GM23248 (cell line): ENCODE results near the gene IFNAR2. TPM values are rescaled to one million over a fixed set of nuclear protein-coding genes. Genes with fewer than 3 reads are reported as not detected.

Source experiments
- DNase-seq: peaks from one replicate; pipeline ENCODE4 v3.0.0-alpha.2; 2015
- H2AFZ ChIP-seq: fragments of 200-600 bp; sonication (generic); 2 replicates; pipeline ENCODE4 v1.6.1; 2016; ENCODE audit warnings: antibody characterized with exemption
- H3F3A ChIP-seq: fragments of 200-600 bp; sonication (generic); 2 replicates; pipeline ENCODE4 v1.6.1; 2016; ENCODE audit warnings: mild to moderate bottlenecking, antibody characterized with exemption, mixed run types; ENCODE audit not compliant: insufficient read depth
- H3K27ac ChIP-seq: fragments of 200-600 bp; sonication (generic); 2 replicates; pipeline ENCODE4 v1.5.1; 2016; ENCODE audit warnings: mild to moderate bottlenecking
- H3K27me3 ChIP-seq: fragments of 200-600 bp; sonication (generic); replicated peaks from 2 replicates; pipeline ENCODE4 v1.6.1; 2016; ENCODE audit warnings: mild to moderate bottlenecking; ENCODE audit not compliant: insufficient read depth
- H3K36me3 ChIP-seq: fragments of 200-600 bp; sonication (generic); 2 replicates; pipeline ENCODE4 v1.6.1; 2016; ENCODE audit warnings: low read depth, mild to moderate bottlenecking
- H3K4me1 ChIP-seq: fragments of 200-600 bp; sonication (generic); 2 replicates; pipeline ENCODE4 v1.6.1; 2016; ENCODE audit warnings: mild to moderate bottlenecking; ENCODE audit not compliant: insufficient read depth
- H3K4me2 ChIP-seq: fragments of 200-600 bp; sonication (generic); one replicate; pipeline ENCODE4 v1.6.1; 2016; ENCODE audit warnings: mild to moderate bottlenecking; ENCODE audit not compliant: unreplicated experiment
- H3K4me3 ChIP-seq: fragments of 200-600 bp; sonication (generic); 2 replicates; pipeline ENCODE4 v1.5.1; 2016; ENCODE audit warnings: mild to moderate bottlenecking
- H3K79me2 ChIP-seq: fragments of 200-600 bp; sonication (generic); 2 replicates; pipeline ENCODE4 v1.6.1; 2016; ENCODE audit warnings: mild to moderate bottlenecking; ENCODE audit not compliant: insufficient read depth
- H3K9ac ChIP-seq: fragments of 200-600 bp; sonication (generic); 2 replicates; pipeline ENCODE4 v1.6.1; 2016; ENCODE audit warnings: mild to moderate bottlenecking
- H3K9me2 ChIP-seq: fragments of 200-600 bp; sonication (generic); 2 replicates; pipeline ENCODE4 v1.6.1; 2016; ENCODE audit warnings: mixed run types, mild to moderate bottlenecking, moderate library complexity; ENCODE audit not compliant: insufficient read depth
- H3K9me3 ChIP-seq: fragments of 200-600 bp; sonication (generic); one replicate; pipeline ENCODE4 v1.6.1; 2017; ENCODE audit warnings: low read depth
- H4K20me1 ChIP-seq: fragments of 200-600 bp; sonication (generic); 2 replicates; pipeline ENCODE4 v1.6.0; 2016; ENCODE audit not compliant: insufficient read depth
- EZH2 ChIP-seq: fragments of 200-600 bp; sonication (generic); IDR thresholded peaks from 2 replicates; pipeline ENCODE4 v1.6.1; 2018; ENCODE audit warnings: antibody characterized with exemption, mild to moderate bottlenecking; ENCODE audit not compliant: insufficient read depth, poor library complexity, severe bottlenecking
- EZH2phosphoT487 ChIP-seq: fragments of 200-600 bp; sonication (generic); IDR thresholded peaks from 2 replicates; pipeline ENCODE4 v1.6.1; 2018; ENCODE audit warnings: antibody characterized with exemption, moderate library complexity, mild to moderate bottlenecking, low read depth; ENCODE audit not compliant: insufficient read depth
- WGBS, 2 experiments: methylation state at CpG; one replicate each; pipeline ENCODE4 v1.1.6; 2015 to 2017; ENCODE audit warnings: low lambda C conversion rate in 2 of 2, low coverage in 1 of 2; ENCODE audit errors: missing lambda C conversion rate in 2 of 2; 5-methylcytosine and 5-hydroxymethylcytosine counted together
- in situ Hi-C: fragments of 300-500 bp; cut with MboI; formaldehyde crosslinking; loops from 2 replicates; pipeline ENCODE4 v1.15.0; 2020
- polyA plus RNA-seq: library from polyadenylated mRNA; unstranded; fragments of >200 nt; fragmentation: Nextera tagmentation; extraction: Ambion mirVana; gene quantifications from 2 replicates; pipeline ENCODE4 v1.2.1, GENCODE V29; 2016
- total RNA-seq: library from RNA; depleted of rRNA; stranded (reverse); fragments of >200 nt; shearing (Covaris generic); gene quantifications from 2 replicates; pipeline ENCODE4 v1.2.3, GENCODE V29; 2014

Gene IFNAR2
- total and polyA plus RNA-seq, 2 experiments from 2014 or later: 4.0 to 21.8 TPM

DNA sequence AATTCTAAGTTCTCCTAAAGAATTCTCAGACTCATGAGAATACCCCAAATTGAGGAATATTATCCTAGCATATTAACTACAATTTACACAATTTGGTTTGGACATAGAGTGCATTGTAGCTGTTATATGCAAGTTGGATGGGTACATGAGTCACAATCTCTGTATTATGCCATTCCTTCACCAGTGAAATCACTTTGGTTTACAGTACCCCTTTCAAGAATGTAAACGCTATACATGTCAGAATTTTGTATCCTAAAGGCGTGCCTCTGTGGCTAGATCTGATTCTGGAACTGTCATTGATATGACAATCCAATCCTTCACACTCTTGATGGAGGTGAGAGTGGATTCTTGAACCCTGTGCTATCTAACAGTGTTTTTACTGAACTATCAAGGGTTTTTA, 29.7 kb downstream of the IFNAR2 start:
- WGBS, 2 experiments: 87 to 89% methylated on average over 2 of the region's 2 CpGs
- Histone ChIP-seq H3K4me1 (peaks cover 10% of the 10 kb centered on the region), H3K9me3 (no peaks in the 10 kb centered on the region), H2AFZ (no peak overlapping the region), H3K27me3 (no peaks in the 10 kb centered on the region), H3K4me2 (no peak overlapping the region), H4K20me1 (no peaks in the 10 kb centered on the region), H3K36me3 (no peaks in the 10 kb centered on the region), H3K9ac (no peak overlapping the region), H3K27ac (no peak overlapping the region), H3K9me2 (no peaks in the 10 kb centered on the region), H3K4me3 (no peak overlapping the region), H3F3A (peaks cover 14% of the 10 kb centered on the region), H3K79me2 (no peaks in the 10 kb centered on the region)
- TF ChIP-seq EZH2phosphoT487 (no peak), EZH2 (no peak)
- in situ Hi-C loops: no loop called here
- DNase-seq: peak; percentile 48

DNA sequence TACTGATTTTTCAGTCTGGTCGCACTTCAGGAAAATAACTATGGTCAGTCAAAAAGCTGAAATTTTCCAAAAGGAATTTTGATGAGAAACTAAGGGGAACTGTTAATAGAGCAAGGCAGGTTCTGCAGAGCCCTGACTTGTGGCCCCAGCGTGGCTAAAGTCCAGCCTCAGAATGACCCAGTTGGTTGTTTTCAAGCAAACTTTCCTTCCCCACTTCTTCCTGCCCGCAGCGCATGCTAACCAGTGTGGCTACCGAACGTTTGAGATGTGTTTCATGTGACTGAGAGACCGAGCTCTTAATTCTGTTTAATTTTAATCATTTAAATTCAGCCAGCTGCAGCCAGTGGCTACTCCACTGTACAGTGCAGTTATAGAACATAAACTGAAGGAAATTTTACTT, 30.3 kb downstream of the IFNAR2 start:
- Histone ChIP-seq H3K36me3 (no peaks in the 10 kb centered on the region), H3F3A (peaks cover 14% of the 10 kb centered on the region), H4K20me1 (no peaks in the 10 kb centered on the region), H2AFZ (no peak overlapping the region), H3K9ac (no peak overlapping the region), H3K27me3 (no peaks in the 10 kb centered on the region), H3K79me2 (no peaks in the 10 kb centered on the region), H3K4me1 (peaks cover 10% of the 10 kb centered on the region), H3K4me3 (no peak overlapping the region), H3K9me3 (no peaks in the 10 kb centered on the region), H3K4me2 (no peak overlapping the region), H3K27ac (no peak overlapping the region), H3K9me2 (no peaks in the 10 kb centered on the region)
- TF ChIP-seq EZH2phosphoT487 (no peak), EZH2 (no peak)
- no peak for DNase-seq
- in situ Hi-C loops: no loop called here
- WGBS, 2 experiments: 78 to 81% methylated on average over 7 of the region's 7 CpGs

DNA sequence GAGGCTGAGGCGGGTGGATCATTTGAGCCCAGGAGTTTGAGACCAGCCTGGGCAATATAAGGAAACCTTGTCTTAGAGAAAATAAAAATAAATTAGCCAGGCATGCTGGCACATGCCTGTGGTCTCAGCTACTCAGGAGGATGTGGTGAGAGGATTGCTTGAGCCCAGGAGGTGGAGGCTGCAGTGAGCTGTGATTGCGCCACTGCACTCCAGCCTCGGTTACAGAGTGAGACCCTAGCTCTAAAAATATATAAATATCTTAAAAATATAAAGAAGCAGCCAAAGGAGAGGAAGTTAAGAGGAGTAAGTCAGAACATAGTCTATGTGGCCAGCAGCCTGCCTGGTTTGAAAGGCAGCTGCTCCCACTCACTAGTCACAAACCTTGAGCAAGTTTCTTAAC, 31.9 kb downstream of the IFNAR2 start:
- H3K9ac ChIP-seq: no peak overlapping the region
- no peak overlapping the region for H3K4me3 ChIP-seq
- no peaks in the 10 kb centered on the region for H3K27me3 ChIP-seq
- no peaks in the 10 kb centered on the region for H4K20me1 ChIP-seq
- H3K36me3 ChIP-seq: no peaks in the 10 kb centered on the region
- H3K4me1 ChIP-seq: peaks cover 10% of the 10 kb centered on the region
- TF ChIP-seq EZH2 (no peak), EZH2phosphoT487 (no peak)
- peaks cover 4% of the 10 kb centered on the region for H3K79me2 ChIP-seq
- no peaks in the 10 kb centered on the region for H3K9me3 ChIP-seq
- DNase-seq: peak; percentile 45
- WGBS, 2 experiments: 78% methylated on average over 3 of the region's 3 CpGs
- peaks cover 14% of the 10 kb centered on the region for H3F3A ChIP-seq
- in situ Hi-C loops: no loop called here
- H3K4me2 ChIP-seq: no peak overlapping the region
- H3K9me2 ChIP-seq: no peaks in the 10 kb centered on the region
- no peak overlapping the region for H2AFZ ChIP-seq
- H3K27ac ChIP-seq: no peak overlapping the region

DNA sequence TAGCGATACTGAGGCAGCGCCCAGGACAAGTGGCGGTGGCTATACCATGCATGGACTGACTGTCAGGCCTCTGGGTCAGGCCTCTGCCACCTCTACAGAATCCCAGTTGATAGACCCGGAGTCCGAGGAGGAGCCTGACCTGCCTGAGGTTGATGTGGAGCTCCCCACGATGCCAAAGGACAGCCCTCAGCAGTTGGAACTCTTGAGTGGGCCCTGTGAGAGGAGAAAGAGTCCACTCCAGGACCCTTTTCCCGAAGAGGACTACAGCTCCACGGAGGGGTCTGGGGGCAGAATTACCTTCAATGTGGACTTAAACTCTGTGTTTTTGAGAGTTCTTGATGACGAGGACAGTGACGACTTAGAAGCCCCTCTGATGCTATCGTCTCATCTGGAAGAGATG, 33.2 kb downstream of the IFNAR2 start:
- no peaks in the 10 kb centered on the region for H3K36me3 ChIP-seq
- no peak overlapping the region for H3K4me2 ChIP-seq
- H4K20me1 ChIP-seq: no peaks in the 10 kb centered on the region
- no peaks in the 10 kb centered on the region for H3K9me3 ChIP-seq
- no peaks in the 10 kb centered on the region for H3K9me2 ChIP-seq
- DNase-seq: no peak
- H3K4me3 ChIP-seq: no peak overlapping the region
- H2AFZ ChIP-seq: no peak overlapping the region
- WGBS, 2 experiments: 95% methylated on average over 11 of the region's 11 CpGs
- peaks cover 16% of the 10 kb centered on the region for H3K79me2 ChIP-seq
- no peak overlapping the region for H3K27ac ChIP-seq
- H3K9ac ChIP-seq: no peak overlapping the region
- H3F3A ChIP-seq: peaks cover 14% of the 10 kb centered on the region
- H3K4me1 ChIP-seq: peaks cover 10% of the 10 kb centered on the region
- no peaks in the 10 kb centered on the region for H3K27me3 ChIP-seq
- in situ Hi-C loops: no loop called here
- TF ChIP-seq EZH2 (no peak), EZH2phosphoT487 (no peak)

DNA sequence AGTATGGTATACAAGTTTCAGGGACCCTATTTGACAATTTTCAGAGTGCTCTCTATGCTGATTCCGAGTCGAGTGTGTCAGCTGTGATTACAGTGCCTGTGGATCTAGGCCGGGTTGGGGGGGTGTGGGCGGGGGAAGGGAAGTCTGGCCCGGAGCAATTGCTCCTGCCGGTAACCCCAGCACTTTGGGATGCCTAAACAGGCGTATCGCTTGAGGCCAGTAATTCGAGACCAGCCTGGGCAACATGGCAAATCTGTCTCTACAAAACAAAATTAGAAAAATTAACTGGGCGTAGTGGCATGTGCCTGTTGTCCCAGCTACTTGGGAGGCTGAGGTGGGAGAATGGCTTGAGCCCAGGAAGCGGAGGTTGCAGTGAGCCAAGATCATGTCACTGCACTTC, 34.8 kb downstream of the IFNAR2 start:
- WGBS, 2 experiments: 86 to 87% methylated on average over 11 of the region's 11 CpGs
- no peak overlapping the region for H3K4me3 ChIP-seq
- TF ChIP-seq EZH2 (no peak), EZH2phosphoT487 (no peak)

More for the DNA sequence above, 34.8 kb downstream of the IFNAR2 start:
- H3K36me3 ChIP-seq: 0 out of 2 replicates have a peak, but pooled peaks cover 4% of the 10 kb centered on the region
- H3K4me2 ChIP-seq: no peak overlapping the region
- H3K79me2 ChIP-seq: peaks cover 19% of the 10 kb centered on the region
- 0 out of 2 replicates have a peak, but pooled peaks cover 4% of the 10 kb centered on the region for H3F3A ChIP-seq
- no peak for DNase-seq
- H4K20me1 ChIP-seq: no peaks in the 10 kb centered on the region
- no peaks in the 10 kb centered on the region for H3K27me3 ChIP-seq
- H2AFZ ChIP-seq: no peak overlapping the region
- no peaks in the 10 kb centered on the region for H3K9me2 ChIP-seq
- H3K4me1 ChIP-seq: peaks cover 3% of the 10 kb centered on the region; the same call in 1 of the 2 replicates
- in situ Hi-C loops: no loop called here
- H3K9ac ChIP-seq: no peak overlapping the region
- H3K9me3 ChIP-seq: no peaks in the 10 kb centered on the region
- H3K27ac ChIP-seq: no peak overlapping the region
